ENCODE measurements around the gene CACNA2D3. TPM values are rescaled to one million over a fixed set of nuclear protein-coding genes. Genes with fewer than 3 reads are reported as not detected.
A peak's percentile ranks its signal among the peaks of the same experiment; 100 is the strongest.

CACNA2D3 gene
- total and polyA plus RNA-seq, 7 experiments from 2014 or later, result 0.27 to 4.1 TPM; not detected in 5

- DNase-seq, result no peak
- H3K9me3 Mint-ChIP-seq, result peaks cover 0 to 8% (median 4%) of the 10 kb centered on the region in 11 donors
- POLR2A ChIA-PET, result no interaction called here
These were observed 866.7 kb downstream of the CACNA2D3 start for GRCh38 chr3:54988838-54989630.

GRCh38 chr3:54994111-54994513, 871.8 kb downstream of the CACNA2D3 start:
- Histone ChIP-seq H3K4me1 (ENCODE audit: control insufficient read depth in 2 of 2, insufficient read depth in 2 of 2, low read length in 2 of 2) (no peaks in the 10 kb centered on the region), H3K36me3 (ENCODE audit: control insufficient read depth in 2 of 3, insufficient read depth in 3 of 3, low read length in 3 of 3) (no peaks in the 10 kb centered on the region), H3K4me3 (ENCODE audit: low read length) (no peak overlapping the region), H3K27ac (ENCODE audit: low read depth, low read length) (no peak overlapping the region), H3K9me3 (ENCODE audit: control insufficient read depth in 2 of 3, low read length in 3 of 3) (no peaks in the 10 kb centered on the region), H3K27me3 (ENCODE audit: control insufficient read depth in 2 of 2, insufficient read depth in 2 of 2, low read length in 2 of 2) (no peaks in the 10 kb centered on the region)
- Mint-ChIP-seq H3K4me1 (no peaks in the 10 kb centered on the region), H3K36me3 (no peaks in the 10 kb centered on the region), H3K27ac (no peak overlapping the region), H3K4me3 (no peak overlapping the region), H3K27me3 (no peaks in the 10 kb centered on the region), H3K9me3 (peaks cover 0 to 13% (median 3%) of the 10 kb centered on the region in 11 donors)
- CTCF ChIA-PET, result no interaction called here
- POLR2A ChIA-PET, result no interaction called here
- DNase-seq, result no peak
- no peak for ATAC-seq
- intact Hi-C loops (cut with micrococcal nuclease), result no loop called here

More at GRCh38 chr3:54988838-54989630, 866.7 kb downstream of the CACNA2D3 start:
- CTCF ChIA-PET, result no interaction called here
- Histone ChIP-seq H3K4me3 (ENCODE audit: low read length) (no peak overlapping the region), H3K27me3 (ENCODE audit: control insufficient read depth in 2 of 2, insufficient read depth in 2 of 2, low read length in 2 of 2) (no peaks in the 10 kb centered on the region), H3K36me3 (ENCODE audit: control insufficient read depth in 2 of 3, insufficient read depth in 3 of 3, low read length in 3 of 3) (no peaks in the 10 kb centered on the region), H3K9me3 (ENCODE audit: control insufficient read depth in 2 of 3, low read length in 3 of 3) (no peaks in the 10 kb centered on the region), H3K4me1 (ENCODE audit: control insufficient read depth in 2 of 2, insufficient read depth in 2 of 2, low read length in 2 of 2) (no peaks in the 10 kb centered on the region), H3K27ac (ENCODE audit: low read depth, low read length) (no peak overlapping the region)
- no peak overlapping the region for H3K4me3 Mint-ChIP-seq
- no peaks in the 10 kb centered on the region for H3K4me1 Mint-ChIP-seq
- intact Hi-C loops (cut with micrococcal nuclease), result no loop called here
- ATAC-seq, result peak; percentile 8
- no peaks in the 10 kb centered on the region for H3K36me3 Mint-ChIP-seq
- no peak overlapping the region for H3K27ac Mint-ChIP-seq
- peaks cover 0 to 13% (median 0%) of the 10 kb centered on the region in 5 donors for H3K27me3 Mint-ChIP-seq

- intact Hi-C loops (cut with micrococcal nuclease), result no loop called here
- CTCF ChIA-PET, result no interaction called here
- H3K4me3 Mint-ChIP-seq, result no peak overlapping the region
- POLR2A ChIA-PET, result no interaction called here
- no peak overlapping the region for H3K27ac Mint-ChIP-seq
- H3K27me3 ChIP-seq (ENCODE audit: control insufficient read depth in 2 of 2, insufficient read depth in 2 of 2, low read length in 2 of 2), result no peaks in the 10 kb centered on the region
- H3K36me3 ChIP-seq (ENCODE audit: control insufficient read depth in 2 of 3, insufficient read depth in 3 of 3, low read length in 3 of 3), result no peaks in the 10 kb centered on the region
- no peak overlapping the region for H3K27ac ChIP-seq (ENCODE audit: low read depth, low read length)
- no peaks in the 10 kb centered on the region for H3K36me3 Mint-ChIP-seq
- no peak overlapping the region for H3K4me3 ChIP-seq (ENCODE audit: low read length)
- no peaks in the 10 kb centered on the region for H3K4me1 ChIP-seq (ENCODE audit: control insufficient read depth in 2 of 2, insufficient read depth in 2 of 2, low read length in 2 of 2)
- no peaks in the 10 kb centered on the region for H3K4me1 Mint-ChIP-seq
- H3K9me3 ChIP-seq (ENCODE audit: control insufficient read depth in 2 of 3, low read length in 3 of 3), result no peaks in the 10 kb centered on the region
- DNase-seq (no peak), ATAC-seq (no peak)
- peaks cover 0 to 18% (median 4%) of the 10 kb centered on the region in 11 donors for H3K9me3 Mint-ChIP-seq
- H3K27me3 Mint-ChIP-seq, result peaks cover 0 to 4% (median 0%) of the 10 kb centered on the region in 5 donors
These were observed 876.8 kb downstream of the CACNA2D3 start for GRCh38 chr3:54999159-54999558.

DNA sequence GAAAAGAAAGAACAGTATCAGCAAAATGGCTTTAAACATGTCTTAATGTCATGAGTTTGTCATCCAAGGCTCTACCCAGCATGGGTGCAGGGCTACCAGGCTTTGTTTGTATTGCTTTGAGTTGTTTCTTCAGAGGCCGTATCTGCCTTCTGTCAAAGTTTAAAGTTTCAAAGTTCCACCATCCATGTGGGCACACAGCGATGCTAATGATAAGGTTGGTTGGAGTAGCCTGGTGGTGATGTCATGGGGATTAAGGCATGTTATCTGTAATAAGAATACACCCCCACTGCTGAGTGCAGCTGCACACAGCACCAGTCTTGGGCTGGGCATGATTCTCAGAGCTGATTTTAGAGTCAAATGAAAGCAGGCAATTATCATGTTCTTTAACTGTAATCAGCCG, 877.5 kb downstream of the CACNA2D3 start:
- no peak overlapping the region for H3K4me3 ChIP-seq (ENCODE audit: low read length)
- H3K36me3 ChIP-seq (ENCODE audit: control insufficient read depth in 2 of 3, insufficient read depth in 3 of 3, low read length in 3 of 3), result no peaks in the 10 kb centered on the region
- H3K27me3 Mint-ChIP-seq, result peaks cover 0 to 4% (median 0%) of the 10 kb centered on the region in 5 donors
- POLR2A ChIA-PET, result no interaction called here
- CTCF ChIA-PET, result no interaction called here
- intact Hi-C loops (cut with micrococcal nuclease), result no loop called here
- H3K27ac Mint-ChIP-seq, result no peak overlapping the region
- ATAC-seq, result no peak
- no peaks in the 10 kb centered on the region for H3K4me1 Mint-ChIP-seq
- no peak overlapping the region for H3K4me3 Mint-ChIP-seq
- H3K27ac ChIP-seq (ENCODE audit: low read depth, low read length), result no peak overlapping the region
- DNase-seq, result no peak
- no peaks in the 10 kb centered on the region for H3K9me3 ChIP-seq (ENCODE audit: control insufficient read depth in 2 of 3, low read length in 3 of 3)
- H3K4me1 ChIP-seq (ENCODE audit: control insufficient read depth in 2 of 2, insufficient read depth in 2 of 2, low read length in 2 of 2), result no peaks in the 10 kb centered on the region
- no peaks in the 10 kb centered on the region for H3K36me3 Mint-ChIP-seq
- H3K27me3 ChIP-seq (ENCODE audit: control insufficient read depth in 2 of 2, insufficient read depth in 2 of 2, low read length in 2 of 2), result no peaks in the 10 kb centered on the region
- peaks cover 0 to 15% (median 2%) of the 10 kb centered on the region in 11 donors for H3K9me3 Mint-ChIP-seq

- intact Hi-C loops (cut with micrococcal nuclease), result no loop called here
- Mint-ChIP-seq H3K9me3 (peaks cover 0 to 15% (median 2%) of the 10 kb centered on the region in 11 donors), H3K4me3 (no peak overlapping the region), H3K27ac (no peak overlapping the region), H3K4me1 (no peaks in the 10 kb centered on the region), H3K27me3 (peaks cover 0 to 4% (median 0%) of the 10 kb centered on the region in 5 donors), H3K36me3 (no peaks in the 10 kb centered on the region)
- no peaks in the 10 kb centered on the region for H3K4me1 ChIP-seq (ENCODE audit: control insufficient read depth in 2 of 2, insufficient read depth in 2 of 2, low read length in 2 of 2)
- H3K27ac ChIP-seq (ENCODE audit: low read depth, low read length), result no peak overlapping the region
- H3K9me3 ChIP-seq (ENCODE audit: control insufficient read depth in 2 of 3, low read length in 3 of 3), result no peaks in the 10 kb centered on the region
- H3K27me3 ChIP-seq (ENCODE audit: control insufficient read depth in 2 of 2, insufficient read depth in 2 of 2, low read length in 2 of 2), result no peaks in the 10 kb centered on the region
- ChIA-PET CTCF (no interaction called here), POLR2A (no interaction called here)
- no peaks in the 10 kb centered on the region for H3K36me3 ChIP-seq (ENCODE audit: control insufficient read depth in 2 of 3, insufficient read depth in 3 of 3, low read length in 3 of 3)
- DNase-seq, result no peak
- ATAC-seq, result no peak
- H3K4me3 ChIP-seq (ENCODE audit: low read length), result no peak overlapping the region
These were observed 878.2 kb downstream of the CACNA2D3 start for GRCh38 chr3:55000546-55000945.

GRCh38 chr3:55000953-55001352, 878.6 kb downstream of the CACNA2D3 start:
- no peaks in the 10 kb centered on the region for H3K9me3 ChIP-seq (ENCODE audit: control insufficient read depth in 2 of 3, low read length in 3 of 3)
- H3K4me3 ChIP-seq (ENCODE audit: low read length), result no peak overlapping the region
- no peak for ATAC-seq
- Mint-ChIP-seq H3K27me3 (peaks cover 0 to 4% (median under 1%) of the 10 kb centered on the region in 5 donors), H3K36me3 (no peaks in the 10 kb centered on the region), H3K9me3 (peaks cover 0 to 15% (median 0%) of the 10 kb centered on the region in 11 donors), H3K4me1 (no peaks in the 10 kb centered on the region), H3K27ac (no peak overlapping the region), H3K4me3 (no peak overlapping the region)
- intact Hi-C loops (cut with micrococcal nuclease), result no loop called here
- DNase-seq, result no peak
- CTCF ChIA-PET, result no interaction called here
- no peak overlapping the region for H3K27ac ChIP-seq (ENCODE audit: low read depth, low read length)
- H3K4me1 ChIP-seq (ENCODE audit: control insufficient read depth in 2 of 2, insufficient read depth in 2 of 2, low read length in 2 of 2), result no peaks in the 10 kb centered on the region
- no peaks in the 10 kb centered on the region for H3K36me3 ChIP-seq (ENCODE audit: control insufficient read depth in 2 of 3, insufficient read depth in 3 of 3, low read length in 3 of 3)
- H3K27me3 ChIP-seq (ENCODE audit: control insufficient read depth in 2 of 2, insufficient read depth in 2 of 2, low read length in 2 of 2), result no peaks in the 10 kb centered on the region
- POLR2A ChIA-PET, result no interaction called here

GRCh38 chr3:55002416-55002930, 880.1 kb downstream of the CACNA2D3 start:
- ATAC-seq (no peak), DNase-seq (no peak)
- peaks cover 0 to 11% (median 3%) of the 10 kb centered on the region in 5 donors for H3K27me3 Mint-ChIP-seq
- peaks cover 0 to 15% (median 3%) of the 10 kb centered on the region in 11 donors for H3K9me3 Mint-ChIP-seq
- Histone ChIP-seq H3K4me1 (ENCODE audit: control insufficient read depth in 2 of 2, insufficient read depth in 2 of 2, low read length in 2 of 2) (no peaks in the 10 kb centered on the region), H3K9me3 (ENCODE audit: control insufficient read depth in 2 of 3, low read length in 3 of 3) (no peaks in the 10 kb centered on the region), H3K36me3 (ENCODE audit: control insufficient read depth in 2 of 3, insufficient read depth in 3 of 3, low read length in 3 of 3) (no peaks in the 10 kb centered on the region), H3K27ac (ENCODE audit: low read depth, low read length) (no peak overlapping the region), H3K27me3 (ENCODE audit: control insufficient read depth in 2 of 2, insufficient read depth in 2 of 2, low read length in 2 of 2) (no peaks in the 10 kb centered on the region), H3K4me3 (ENCODE audit: low read length) (no peak overlapping the region)
- no peaks in the 10 kb centered on the region for H3K4me1 Mint-ChIP-seq
- no peak overlapping the region for H3K27ac Mint-ChIP-seq
- intact Hi-C loops (cut with micrococcal nuclease), result no loop called here
- CTCF ChIA-PET, result interaction anchor here (0.6 kb wide), 1 partner anchor 71 kb away, joined by 3 read pairs; no protein-coding TSS in a partner anchor
- POLR2A ChIA-PET, result no interaction called here
- no peaks in the 10 kb centered on the region for H3K36me3 Mint-ChIP-seq
- no peak overlapping the region for H3K4me3 Mint-ChIP-seq
